GM10266 (cell line): ENCODE results near the gene ARID1B.
"Not testable (repeated sequence)": the region's sequence is repeated elsewhere in the genome, so short reads cannot be mapped to it uniquely, and the experiment has no call there.

Source experiments
- DNase-seq: peaks from one replicate; pipeline ENCODE4 v3.0.0; 2012; ENCODE audit errors: extremely low spot score
- TF ChIP-seq, protein P1 (sequence below): IDR thresholded peaks from 2 replicates; pipeline ENCODE4 v1.5.1; 2012; ENCODE audit warnings: mild to moderate bottlenecking, low read depth; ENCODE audit not compliant: control insufficient read depth, insufficient read depth; ENCODE audit errors: missing control alignments

The ARID1B gene

DNA sequence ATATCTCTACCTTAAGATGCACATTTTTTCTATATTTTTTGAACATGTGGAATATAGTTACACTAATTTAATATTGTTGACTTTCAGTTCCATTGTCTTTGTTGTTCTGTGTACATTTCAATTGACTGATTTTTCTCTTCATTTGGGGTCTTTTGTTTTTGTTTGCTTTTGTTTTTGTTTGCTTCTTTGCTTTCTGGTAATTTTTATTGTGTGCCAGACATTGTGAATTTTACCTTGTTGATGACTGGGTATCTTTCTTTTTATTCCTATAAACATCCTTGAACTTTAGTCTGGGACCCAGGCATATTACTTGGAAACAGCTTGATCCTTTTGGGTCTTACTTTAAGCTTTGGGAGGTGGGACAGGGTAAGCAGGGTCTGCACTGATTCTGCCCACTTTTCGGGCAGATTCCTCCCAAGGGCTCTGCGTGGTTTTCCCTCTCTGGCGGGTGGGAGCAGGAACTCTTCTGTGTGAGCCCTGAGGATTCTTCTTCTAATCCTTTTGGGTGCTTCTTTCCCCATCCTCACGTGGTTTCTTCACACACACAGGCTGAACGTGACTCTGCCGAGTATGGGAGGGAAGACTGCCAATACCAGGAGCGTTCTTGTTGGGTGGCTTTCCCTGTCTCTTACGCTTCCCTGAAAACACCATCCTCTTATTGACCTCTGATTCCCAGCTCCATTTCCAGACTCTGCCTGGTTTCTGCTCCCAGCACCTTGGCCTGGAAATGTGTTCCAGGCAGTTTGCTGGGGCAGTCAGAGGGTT, 200.5 kb downstream of the ARID1B start:
- TF ChIP-seq, protein P1, sequence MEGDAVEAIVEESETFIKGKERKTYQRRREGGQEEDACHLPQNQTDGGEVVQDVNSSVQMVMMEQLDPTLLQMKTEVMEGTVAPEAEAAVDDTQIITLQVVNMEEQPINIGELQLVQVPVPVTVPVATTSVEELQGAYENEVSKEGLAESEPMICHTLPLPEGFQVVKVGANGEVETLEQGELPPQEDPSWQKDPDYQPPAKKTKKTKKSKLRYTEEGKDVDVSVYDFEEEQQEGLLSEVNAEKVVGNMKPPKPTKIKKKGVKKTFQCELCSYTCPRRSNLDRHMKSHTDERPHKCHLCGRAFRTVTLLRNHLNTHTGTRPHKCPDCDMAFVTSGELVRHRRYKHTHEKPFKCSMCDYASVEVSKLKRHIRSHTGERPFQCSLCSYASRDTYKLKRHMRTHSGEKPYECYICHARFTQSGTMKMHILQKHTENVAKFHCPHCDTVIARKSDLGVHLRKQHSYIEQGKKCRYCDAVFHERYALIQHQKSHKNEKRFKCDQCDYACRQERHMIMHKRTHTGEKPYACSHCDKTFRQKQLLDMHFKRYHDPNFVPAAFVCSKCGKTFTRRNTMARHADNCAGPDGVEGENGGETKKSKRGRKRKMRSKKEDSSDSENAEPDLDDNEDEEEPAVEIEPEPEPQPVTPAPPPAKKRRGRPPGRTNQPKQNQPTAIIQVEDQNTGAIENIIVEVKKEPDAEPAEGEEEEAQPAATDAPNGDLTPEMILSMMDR: no peak
- no peak for DNase-seq

DNA sequence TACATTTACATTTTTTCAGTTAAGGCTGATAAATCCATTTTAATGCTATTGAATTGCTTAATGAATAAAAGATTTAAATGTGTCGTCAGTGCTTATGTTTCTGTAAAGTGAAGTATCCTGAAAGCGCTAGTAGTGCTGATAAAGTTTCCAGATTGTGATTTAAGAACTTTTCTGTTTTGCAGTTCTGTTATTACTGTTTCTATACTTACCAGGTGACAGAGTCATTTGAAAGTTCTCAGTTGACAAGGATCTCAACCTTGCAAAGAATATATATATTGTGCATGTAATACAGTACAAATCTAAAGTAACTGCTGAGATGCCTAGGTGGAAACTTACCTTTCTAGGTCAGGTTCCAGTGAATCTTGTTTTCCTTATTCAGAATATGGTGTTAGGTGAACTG, 201.8 kb downstream of the ARID1B start:
- TF ChIP-seq, protein P1: no peak
- DNase-seq: no peak

DNA sequence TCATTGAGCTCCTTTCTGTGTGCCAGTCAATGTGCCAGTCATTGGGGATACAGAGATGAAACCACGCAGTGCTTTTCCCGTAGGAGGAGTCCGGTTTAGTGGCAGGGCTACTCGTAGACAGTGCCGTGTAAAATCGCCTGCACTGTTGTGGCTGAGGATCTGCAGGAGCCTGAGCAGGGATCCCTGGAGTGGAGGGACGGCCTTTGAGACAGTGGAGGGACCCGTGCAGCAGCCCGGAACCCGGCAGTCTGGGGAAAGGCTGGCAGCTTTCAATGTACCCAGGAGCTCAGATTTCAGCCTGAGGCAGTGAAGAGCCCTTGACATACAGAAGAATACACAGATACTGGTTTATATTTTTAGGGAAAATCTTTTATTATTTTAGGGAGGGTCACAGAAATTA, 203.3 kb downstream of the ARID1B start:
- no peak for DNase-seq
- TF ChIP-seq, protein P1: no peak

DNA sequence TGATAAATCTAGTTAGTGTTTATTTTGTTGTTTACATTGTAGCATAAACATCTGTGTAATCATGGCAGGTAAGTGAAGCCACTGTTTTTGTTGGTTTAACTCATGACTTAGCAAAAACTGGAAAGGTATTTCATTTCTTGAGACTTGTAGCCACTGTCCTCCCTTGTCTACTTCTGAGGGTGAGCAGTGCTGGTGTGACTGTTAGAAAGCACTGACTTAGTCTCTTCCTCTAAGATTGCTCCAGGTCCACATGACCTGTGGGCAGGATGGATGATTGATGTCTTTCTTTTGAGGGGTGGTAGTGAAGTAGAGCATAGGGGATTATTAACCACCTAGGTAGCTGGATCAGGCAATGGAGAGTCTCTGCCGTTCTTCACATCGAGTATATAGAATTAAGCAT, 203.8 kb downstream of the ARID1B start:
- TF ChIP-seq, protein P1: no peak
- DNase-seq: no peak

DNA sequence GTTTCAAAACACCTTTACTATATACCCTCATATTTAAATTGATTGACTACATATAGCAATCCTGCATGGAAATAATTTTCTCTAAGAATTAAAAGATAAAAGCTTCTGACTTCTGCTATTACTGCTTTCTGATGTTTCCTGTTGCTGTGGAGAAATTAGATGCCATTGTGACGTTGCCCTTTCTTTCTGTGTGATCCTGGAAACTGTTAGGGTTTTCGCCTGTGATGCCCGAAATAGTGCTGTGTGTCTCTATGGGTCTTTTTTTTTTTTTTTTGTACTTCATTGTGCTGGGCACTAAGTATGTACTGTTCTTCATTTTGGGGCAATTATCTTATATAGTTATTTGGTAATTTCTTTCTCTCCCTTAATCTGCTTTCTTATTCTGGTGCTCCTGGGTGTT, 205.0 kb downstream of the ARID1B start:
- TF ChIP-seq, protein P1: no peak
- no peak for DNase-seq

DNA sequence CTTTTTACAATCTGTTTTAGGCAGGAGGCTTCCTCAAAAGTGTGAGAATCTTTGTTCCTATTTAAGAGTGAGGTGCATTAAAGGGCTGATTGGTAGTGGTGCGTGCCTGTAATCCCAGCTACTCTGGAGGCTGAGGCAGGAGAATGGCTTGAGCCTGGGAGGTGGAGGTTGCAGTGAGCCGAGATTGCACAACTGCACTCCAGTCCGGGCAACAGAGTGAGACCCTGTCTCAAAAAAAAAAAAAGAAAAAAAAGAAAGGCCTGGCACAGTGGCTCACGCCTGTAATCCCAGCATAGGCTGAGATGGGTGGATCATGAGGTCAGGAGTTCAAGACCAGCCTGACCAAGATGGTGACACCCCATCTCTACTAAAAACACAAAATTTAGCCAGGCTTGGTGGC, 205.7 kb downstream of the ARID1B start:
- DNase-seq: not testable (repeated sequence)

DNA sequence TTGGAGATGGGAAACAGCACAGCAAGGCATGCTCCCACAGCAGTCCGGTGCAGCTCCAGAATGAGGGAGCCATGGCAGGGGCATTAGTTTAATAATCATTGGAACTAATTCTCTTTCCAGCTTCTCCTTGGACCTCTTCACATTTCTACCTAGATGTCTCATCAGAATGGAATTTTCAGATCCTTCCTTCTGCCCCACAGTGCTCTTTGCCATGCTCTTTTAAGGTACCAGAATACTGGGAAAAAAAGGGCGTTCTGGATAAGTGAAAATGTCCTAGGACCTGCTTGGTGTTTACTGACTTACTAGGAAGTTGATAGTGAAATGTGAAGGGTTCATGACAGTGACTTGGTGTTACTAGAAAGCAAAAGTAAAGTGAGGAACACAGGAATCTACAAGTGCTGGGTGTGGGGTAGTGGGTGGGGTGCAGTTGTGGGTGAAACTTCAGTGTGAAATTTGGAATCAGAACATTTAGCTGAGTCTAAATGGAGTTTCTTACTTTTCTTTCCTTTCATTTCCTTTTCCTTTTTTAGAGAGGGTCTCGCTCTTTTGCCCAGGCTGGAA, 207.1 kb downstream of the ARID1B start:
- TF ChIP-seq, protein P1: no peak
- no peak for DNase-seq

DNA sequence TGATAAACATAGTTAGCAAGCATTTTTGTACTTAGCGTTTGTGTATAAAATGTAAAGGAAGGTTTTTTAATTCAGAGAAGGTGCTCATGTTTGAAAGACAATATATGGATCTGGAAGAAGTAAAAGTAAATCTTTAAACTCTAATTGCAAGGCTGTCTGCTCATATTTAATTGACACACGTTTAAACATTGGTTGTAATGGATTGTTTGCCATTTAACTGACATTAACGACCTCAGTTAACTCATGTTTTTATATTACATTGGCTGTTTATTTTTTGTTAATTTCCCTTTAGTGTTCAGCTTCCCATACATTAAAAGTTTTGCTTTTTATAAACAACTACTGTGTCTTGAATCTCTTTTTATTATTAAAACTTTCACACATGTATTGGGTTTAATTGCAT, 208.1 kb downstream of the ARID1B start:
- TF ChIP-seq, protein P1: no peak
- no peak for DNase-seq
